GM12878 (cell line): ENCODE results near the gene PIEZO2. TPM values are rescaled to one million over a fixed set of nuclear protein-coding genes. Genes with fewer than 3 reads are reported as not detected.

ENCODE experiments used
- ATAC-seq: fragments of 200-7000 bp; cut with Tn5 transposase; 3 replicates; pipeline ENCODE4 v1.9.1; 2020; ENCODE audit warnings: mild to moderate bottlenecking, moderate library complexity
- BruUV-seq: library from RNA; stranded (reverse); fragments of 400-500 nt; replicated peaks from 2 replicates; lab custom pipeline; 2021; lab: Mats Ljungman, UMichigan
- CTCF ChIA-PET: fragments of 300-600 bp; sonication (Branson Sonifier 250); formaldehyde crosslinking; extraction: SDS; loops from one replicate; lab custom pipeline; 2021; ENCODE audit warnings: inconsistent platforms; lab: Yijun Ruan, JAX
- POLR2A ChIA-PET: fragments of 350-600 bp; formaldehyde crosslinking; extraction: SDS; loops from one replicate; lab custom pipeline; 2021; ENCODE audit warnings: inconsistent platforms; lab: Charles Lee
- RAD21 ChIA-PET: fragments of 300-600 bp; sonication (Branson Sonifier 250); formaldehyde crosslinking; loops from one replicate; lab custom pipeline; 2023; ENCODE audit warnings: antibody characterized with exemption; ENCODE audit not compliant: unreplicated experiment; lab: Charles Lee
- SMC1A ChIA-PET: fragments of 300-600 bp; sonication (Branson Sonifier 250); formaldehyde crosslinking; loops from one replicate; lab custom pipeline; 2023; ENCODE audit not compliant: unreplicated experiment, uncharacterized antibody; lab: Charles Lee
- DNase-seq: peaks from one replicate; pipeline ENCODE4 v3.0.0-alpha.2; 2011; ENCODE audit warnings: low read depth, low spot score
- FAIRE-seq: peaks from 3 replicates; lab custom pipeline; 2011; peaks lifted over from hg19 to GRCh38; lab: Jason Lieb, UNC
- H2AFZ ChIP-seq: 2 replicates; pipeline ENCODE4 v1.6.0; 2011; ENCODE audit warnings: low read depth, low read length, control low read depth; ENCODE audit not compliant: control insufficient read depth
- H3K27ac ChIP-seq: 2 replicates; pipeline ENCODE4 v1.5.1; 2011; ENCODE audit warnings: control low read depth; ENCODE audit not compliant: control insufficient read depth, insufficient read depth
- H3K27me3 ChIP-seq, 2 experiments: replicated peaks in 1 of 2; 2 replicates each; pipeline versions ENCODE4 v1.6.0 to v1.6.1; 2011; ENCODE audit warnings: low read length in 1 of 2; ENCODE audit not compliant: control insufficient read depth in 2 of 2, insufficient read depth in 2 of 2
- H3K36me3 ChIP-seq, 2 experiments: 2 replicates each; pipeline ENCODE4 v1.5.1; 2011; ENCODE audit warnings: low read length in 1 of 2; ENCODE audit not compliant: control insufficient read depth in 2 of 2, insufficient read depth in 2 of 2
- H3K4me1 ChIP-seq: 2 replicates; pipeline ENCODE4 v1.6.1; 2011; ENCODE audit warnings: mild to moderate bottlenecking, low read length, moderate library complexity, mixed read lengths; ENCODE audit not compliant: control insufficient read depth, insufficient read depth
- H3K4me2 ChIP-seq: 2 replicates; pipeline ENCODE4 v1.6.0; 2011; ENCODE audit warnings: control low read depth; ENCODE audit not compliant: control insufficient read depth, insufficient read depth
- H3K4me3 ChIP-seq: fragments of 200-600 bp; sonication (generic); 2 replicates; pipeline ENCODE4 v1.5.1; 2016
- H3K79me2 ChIP-seq: 2 replicates; pipeline ENCODE4 v1.6.0; 2011; ENCODE audit warnings: low read length; ENCODE audit not compliant: control insufficient read depth, insufficient read depth
- H3K9ac ChIP-seq: 2 replicates; pipeline ENCODE4 v1.8.0; 2011; ENCODE audit warnings: low read length, control low read depth, mixed read lengths; ENCODE audit not compliant: control insufficient read depth, insufficient read depth
- H3K9me3 ChIP-seq: replicated peaks from 3 replicates; pipeline ENCODE4 v1.5.1; 2011; ENCODE audit warnings: mild to moderate bottlenecking, low read length; ENCODE audit not compliant: control insufficient read depth, insufficient read depth
- H4K20me1 ChIP-seq: 2 replicates; pipeline ENCODE4 v1.6.0; 2011; ENCODE audit not compliant: control insufficient read depth, insufficient read depth
- ATF7 ChIP-seq: fragments of 450-650 bp; IDR thresholded peaks from 2 replicates; pipeline ENCODE4 v1.6.1; 2016; ENCODE audit warnings: low read depth, mild to moderate bottlenecking
- BACH1 ChIP-seq: fragments of 450-650 bp; IDR thresholded peaks from 2 replicates; pipeline ENCODE4 v1.6.1; 2017; ENCODE audit warnings: mild to moderate bottlenecking, borderline replicate concordance
- BCL11A ChIP-seq: IDR thresholded peaks from 2 replicates; pipeline ENCODE4 v1.6.1; 2011; ENCODE audit warnings: low read depth, low read length
- BMI1 ChIP-seq: fragments of 450-650 bp; IDR thresholded peaks from 2 replicates; pipeline ENCODE4 v1.6.1; 2016; ENCODE audit warnings: mild to moderate bottlenecking, moderate library complexity, borderline replicate concordance
- CBFB ChIP-seq: IDR thresholded peaks from 2 replicates; pipeline ENCODE4 v1.6.1; 2016; ENCODE audit warnings: antibody characterized with exemption, low read depth
- DPF2 ChIP-seq: fragments of 450-650 bp; IDR thresholded peaks from 2 replicates; pipeline ENCODE4 v1.6.1; 2017; ENCODE audit warnings: mild to moderate bottlenecking
- EED ChIP-seq: sonication (generic); IDR thresholded peaks from 2 replicates; pipeline ENCODE4 v1.6.1; 2016; ENCODE audit warnings: antibody characterized with exemption, low read depth
- IKZF1 ChIP-seq: fragments of 450-650 bp; conservative IDR thresholded peaks from 2 replicates; pipeline ENCODE4 v1.6.1; 2017; ENCODE audit warnings: antibody characterized with exemption, mild to moderate bottlenecking
- MTA2 ChIP-seq: fragments of 450-650 bp; IDR thresholded peaks from 2 replicates; pipeline ENCODE4 v1.6.1; 2016; ENCODE audit warnings: low read depth, mild to moderate bottlenecking, moderate library complexity
- NR2F1 ChIP-seq: fragments of 450-650 bp; conservative IDR thresholded peaks from 2 replicates; pipeline ENCODE4 v1.6.1; 2017; ENCODE audit warnings: mild to moderate bottlenecking
- RUNX3 ChIP-seq: IDR thresholded peaks from 2 replicates; pipeline ENCODE4 v1.6.1; 2012; ENCODE audit warnings: low read length, inconsistent platforms
- SRF ChIP-seq, 2 experiments: IDR thresholded peaks; 2 replicates each; pipeline ENCODE4 v1.6.1; 2011; ENCODE audit warnings: low read depth in 2 of 2, low read length in 2 of 2, mild to moderate bottlenecking in 1 of 2, moderate library complexity in 1 of 2
- TAF1 ChIP-seq: IDR thresholded peaks from 2 replicates; pipeline ENCODE4 v1.6.1; 2011; ENCODE audit warnings: mild to moderate bottlenecking, low read depth, low read length, borderline replicate concordance
- WGBS: methylation state at CpG from one replicate; pipeline ENCODE4 v1.1.6; 2016; ENCODE audit warnings: low lambda C conversion rate; ENCODE audit not compliant: insufficient replicate concordance, insufficient coverage; ENCODE audit errors: missing lambda C conversion rate; 5-methylcytosine and 5-hydroxymethylcytosine counted together
- in situ Hi-C: fragments of 300-500 bp; cut with MboI; formaldehyde crosslinking; loops from 9 replicates; pipeline ENCODE4 v1.14.3; 2018; ENCODE audit warnings: mixed read lengths
- intact Hi-C: fragments of 100-400 bp; cut with micrococcal nuclease; formaldehyde crosslinking; loops from one replicate; pipeline ENCODE4 v1.14.2; 2022; ENCODE audit not compliant: unreplicated experiment
- polyA plus RNA-seq, 11 experiments: library from polyadenylated mRNA; depleted of rRNA in 4 of 11; unstranded in 6 of 11; stranded (reverse) in 5 of 11; fragments of >200 nt; fragmentation: Nextera tagmentation in 4 of 11; fragmentation: Illumina TruSeq in 1 of 11; extraction: Ambion mirVana in 4 of 11; extraction: Trizol in 1 of 11; gene quantifications; 1 replicate in 1 of 11; 2 replicates in 10 of 11; pipeline versions ENCODE4 v1.2.1 to v1.2.3, GENCODE V29; 2011 to 2016; ENCODE audit warnings: inconsistent platforms in 2 of 11, missing spikeins in 2 of 11, low read depth in 1 of 11
- total RNA-seq, 4 experiments: library from RNA; depleted of rRNA in 3 of 4; stranded (reverse); fragments of >200 nt in 3 of 4; fragmentation: Illumina TruSeq in 1 of 4; extraction: Trizol in 1 of 4; gene quantifications; 2 replicates each; pipeline versions ENCODE4 v1.2.1 to v1.2.3, GENCODE V29; 2013 to 2021
- TF ChIP-seq, protein P1 (sequence below): fragments of 450-650 bp; IDR thresholded peaks from 2 replicates; pipeline ENCODE4 v1.6.1; 2017; ENCODE audit warnings: mild to moderate bottlenecking, moderate library complexity
- TF ChIP-seq, protein P2 (sequence below): fragments of 450-650 bp; IDR thresholded peaks from 2 replicates; pipeline ENCODE4 v1.6.1; 2017; ENCODE audit warnings: low read depth, mild to moderate bottlenecking, moderate library complexity

The PIEZO2 gene
- total and polyA plus RNA-seq, 10 of the 15 experiments (the other 5 are each of a cell fraction or from before 2014, with no cell fraction given), result 6.7 to 42.3 (median 27.4) TPM

DNA sequence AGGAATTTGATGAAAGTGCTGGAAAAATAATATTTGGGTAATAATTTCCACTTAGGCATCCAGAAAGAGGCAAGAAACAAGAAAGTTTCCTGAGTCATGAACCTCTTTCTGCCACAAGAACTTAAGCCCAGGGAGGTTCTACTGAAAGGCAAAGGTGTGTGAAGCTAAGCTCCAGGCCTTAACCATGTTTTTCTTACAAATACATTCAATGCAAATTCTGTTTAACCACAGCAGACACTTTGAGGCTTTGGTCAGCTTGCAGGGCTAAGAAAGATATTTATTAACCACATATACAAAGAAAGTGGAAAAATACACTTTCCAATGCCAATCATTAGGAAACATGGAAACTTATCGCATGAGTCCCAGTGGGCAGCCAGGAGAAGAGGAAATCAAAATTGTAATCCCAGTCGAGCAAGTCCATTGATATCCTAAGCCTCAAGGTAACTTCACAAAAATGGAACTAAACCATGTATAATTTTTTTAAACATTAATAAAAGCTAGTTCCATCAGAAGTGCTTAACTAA is 68.3 kb downstream of the PIEZO2 start (continued):
- no peak for TF ChIP-seq TAF1

DNA sequence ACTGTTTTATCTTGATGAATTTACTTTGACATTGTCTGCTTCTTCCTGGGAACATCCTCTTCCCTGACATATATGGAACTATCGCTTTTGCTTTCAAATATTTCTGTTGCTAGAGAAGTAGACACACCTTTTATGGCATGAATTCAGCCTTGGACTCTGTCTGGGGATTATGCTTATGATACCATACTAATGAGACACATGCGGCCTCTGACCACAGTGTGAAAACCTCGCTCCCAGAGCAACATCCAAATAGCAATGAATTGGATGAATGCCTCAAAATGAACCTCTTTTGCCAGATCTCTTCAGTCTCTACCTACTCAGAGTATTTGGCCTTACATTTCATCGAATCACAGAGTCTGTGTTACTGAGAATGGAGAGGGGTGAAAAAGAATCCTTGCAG is 70.9 kb downstream of the PIEZO2 start:
- BruUV-seq, result no TSS peak
- in situ Hi-C loops (no loop called here), intact Hi-C loops (loop anchor here (5.0 kb wide), 1 partner anchor 64 kb away; no protein-coding TSS in a partner anchor)
- Histone ChIP-seq H3K9me3 (no peaks in the 10 kb centered on the region), H3K4me2 (peak overlapping the region; percentile 50; the same call in 1 of the 2 replicates), H2AFZ (no peak overlapping the region), H3K4me1 (peaks cover 27% of the 10 kb centered on the region), H3K9ac (no peak overlapping the region; the same call in 1 of the 2 replicates), H3K27me3 (no peaks in the 10 kb centered on the region), H3K4me3 (no peak overlapping the region; the same call in 1 of the 2 replicates), H4K20me1 (no peaks in the 10 kb centered on the region), H3K79me2 (peaks cover 56% of the 10 kb centered on the region), H3K36me3 (no peaks in the 10 kb centered on the region; a peak in 1 of 4 replicates), H3K27ac (peak overlapping the region; percentile 66)
- ChIA-PET CTCF (interaction anchor here (0.9 to 1.6 kb wide), 4 partner anchors 15 to 227 kb away, joined by 3 to 4 read pairs (median 3); no protein-coding TSS in a partner anchor), POLR2A (no interaction called here), RAD21 (interaction anchor here (1.5 kb wide), 2 partner anchors 30 to 127 kb away, joined by 3 read pairs; no protein-coding TSS in a partner anchor), SMC1A (interaction anchor here (0.9 to 1.7 kb wide), 12 partner anchors 12 to 238 kb away, joined by 3 to 9 read pairs (median 4); no protein-coding TSS in a partner anchor)
- FAIRE-seq, result no peak
- 24% methylated on average over 4 of the region's 4 CpGs for WGBS
- DNase-seq, result peak; percentile 46
- peak; percentile 87 for ATAC-seq
- peak; percentile 94 for TF ChIP-seq MTA2
- TF ChIP-seq NR2F1, result peak; percentile 52
- TF ChIP-seq BACH1, result peak; percentile 56; the same call in 1 of the 2 replicates
- peak; percentile 55 for TF ChIP-seq IKZF1
- TF ChIP-seq RUNX3, result peak; percentile 81
- TF ChIP-seq DPF2, result peak; percentile 27
- 0 out of 2 replicates have a peak, but pooled peaks have one; percentile 25 for TF ChIP-seq EED
- peak; percentile 20; the same call in 1 of the 2 replicates for TF ChIP-seq BMI1
- TF ChIP-seq ATF7, result peak; percentile 43; the same call in 1 of the 2 replicates
- TF ChIP-seq, protein P1, sequence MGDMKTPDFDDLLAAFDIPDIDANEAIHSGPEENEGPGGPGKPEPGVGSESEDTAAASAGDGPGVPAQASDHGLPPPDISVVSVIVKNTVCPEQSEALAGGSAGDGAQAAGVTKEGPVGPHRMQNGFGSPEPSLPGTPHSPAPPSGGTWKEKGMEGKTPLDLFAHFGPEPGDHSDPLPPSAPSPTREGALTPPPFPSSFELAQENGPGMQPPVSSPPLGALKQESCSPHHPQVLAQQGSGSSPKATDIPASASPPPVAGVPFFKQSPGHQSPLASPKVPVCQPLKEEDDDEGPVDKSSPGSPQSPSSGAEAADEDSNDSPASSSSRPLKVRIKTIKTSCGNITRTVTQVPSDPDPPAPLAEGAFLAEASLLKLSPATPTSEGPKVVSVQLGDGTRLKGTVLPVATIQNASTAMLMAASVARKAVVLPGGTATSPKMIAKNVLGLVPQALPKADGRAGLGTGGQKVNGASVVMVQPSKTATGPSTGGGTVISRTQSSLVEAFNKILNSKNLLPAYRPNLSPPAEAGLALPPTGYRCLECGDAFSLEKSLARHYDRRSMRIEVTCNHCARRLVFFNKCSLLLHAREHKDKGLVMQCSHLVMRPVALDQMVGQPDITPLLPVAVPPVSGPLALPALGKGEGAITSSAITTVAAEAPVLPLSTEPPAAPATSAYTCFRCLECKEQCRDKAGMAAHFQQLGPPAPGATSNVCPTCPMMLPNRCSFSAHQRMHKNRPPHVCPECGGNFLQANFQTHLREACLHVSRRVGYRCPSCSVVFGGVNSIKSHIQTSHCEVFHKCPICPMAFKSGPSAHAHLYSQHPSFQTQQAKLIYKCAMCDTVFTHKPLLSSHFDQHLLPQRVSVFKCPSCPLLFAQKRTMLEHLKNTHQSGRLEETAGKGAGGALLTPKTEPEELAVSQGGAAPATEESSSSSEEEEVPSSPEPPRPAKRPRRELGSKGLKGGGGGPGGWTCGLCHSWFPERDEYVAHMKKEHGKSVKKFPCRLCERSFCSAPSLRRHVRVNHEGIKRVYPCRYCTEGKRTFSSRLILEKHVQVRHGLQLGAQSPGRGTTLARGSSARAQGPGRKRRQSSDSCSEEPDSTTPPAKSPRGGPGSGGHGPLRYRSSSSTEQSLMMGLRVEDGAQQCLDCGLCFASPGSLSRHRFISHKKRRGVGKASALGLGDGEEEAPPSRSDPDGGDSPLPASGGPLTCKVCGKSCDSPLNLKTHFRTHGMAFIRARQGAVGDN, result 0 out of 2 replicates have a peak, but pooled peaks have one; percentile 35
- TF ChIP-seq CBFB, result no peak
- TF ChIP-seq SRF (IDR thresholded peaks at IDR 0.05; ENCODE audit: low read depth in 2 of 2, low read length in 2 of 2), result 0 out of 4 replicates have a peak, but pooled peaks of 1 of the 2 experiments have one; percentile 70
- TF ChIP-seq BCL11A, result peak; percentile 87; the same call in 1 of the 2 replicates
- TF ChIP-seq, protein P2, sequence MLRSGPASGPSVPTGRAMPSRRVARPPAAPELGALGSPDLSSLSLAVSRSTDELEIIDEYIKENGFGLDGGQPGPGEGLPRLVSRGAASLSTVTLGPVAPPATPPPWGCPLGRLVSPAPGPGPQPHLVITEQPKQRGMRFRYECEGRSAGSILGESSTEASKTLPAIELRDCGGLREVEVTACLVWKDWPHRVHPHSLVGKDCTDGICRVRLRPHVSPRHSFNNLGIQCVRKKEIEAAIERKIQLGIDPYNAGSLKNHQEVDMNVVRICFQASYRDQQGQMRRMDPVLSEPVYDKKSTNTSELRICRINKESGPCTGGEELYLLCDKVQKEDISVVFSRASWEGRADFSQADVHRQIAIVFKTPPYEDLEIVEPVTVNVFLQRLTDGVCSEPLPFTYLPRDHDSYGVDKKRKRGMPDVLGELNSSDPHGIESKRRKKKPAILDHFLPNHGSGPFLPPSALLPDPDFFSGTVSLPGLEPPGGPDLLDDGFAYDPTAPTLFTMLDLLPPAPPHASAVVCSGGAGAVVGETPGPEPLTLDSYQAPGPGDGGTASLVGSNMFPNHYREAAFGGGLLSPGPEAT, result no peak
